Stimulated activated CD4-positive, alpha-beta T cell treated with anti-CD3 and anti-CD28 coated beads, Interleukin-15, amount 100 ng/mL, for 24 hours (primary cell): Measurements from ENCODE around the gene CIP2A.

Experiments
- DNase-seq: peaks from one replicate; pipeline ENCODE4 v3.0.0-alpha.2; 2020

CIP2A gene

GRCh38 chr3:108509263-108509662 is 80.0 kb downstream of the CIP2A start:
- DNase-seq: no peak

DNA sequence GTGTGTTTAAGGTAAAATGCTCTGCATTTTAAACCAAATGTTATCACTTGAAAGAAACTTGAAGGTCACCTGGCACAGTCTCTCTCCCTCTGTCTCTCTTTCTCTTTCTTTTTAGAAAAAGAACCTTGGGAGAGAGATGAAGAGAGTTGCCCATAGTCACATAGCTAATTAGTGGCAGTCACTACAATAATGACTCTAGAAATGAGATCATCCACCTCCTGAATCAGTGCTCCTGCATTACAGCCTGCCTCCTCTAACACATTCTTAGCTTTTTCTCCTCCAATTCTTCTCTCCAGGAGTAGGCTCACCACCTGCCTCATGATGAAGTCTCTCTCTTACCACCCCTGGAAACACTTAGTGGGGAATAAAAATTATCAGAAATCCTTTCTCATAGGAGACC is 81.3 kb downstream of the CIP2A start:
- DNase-seq: no peak

GRCh38 chr3:108505811-108506210 is 83.4 kb downstream of the CIP2A start:
- no peak for DNase-seq

GRCh38 chr3:108503722-108504121 is 85.5 kb downstream of the CIP2A start:
- DNase-seq: no peak

- DNase-seq: no peak
Measured at GRCh38 chr3:108501535-108501934, 87.7 kb downstream of the CIP2A start.

DNA sequence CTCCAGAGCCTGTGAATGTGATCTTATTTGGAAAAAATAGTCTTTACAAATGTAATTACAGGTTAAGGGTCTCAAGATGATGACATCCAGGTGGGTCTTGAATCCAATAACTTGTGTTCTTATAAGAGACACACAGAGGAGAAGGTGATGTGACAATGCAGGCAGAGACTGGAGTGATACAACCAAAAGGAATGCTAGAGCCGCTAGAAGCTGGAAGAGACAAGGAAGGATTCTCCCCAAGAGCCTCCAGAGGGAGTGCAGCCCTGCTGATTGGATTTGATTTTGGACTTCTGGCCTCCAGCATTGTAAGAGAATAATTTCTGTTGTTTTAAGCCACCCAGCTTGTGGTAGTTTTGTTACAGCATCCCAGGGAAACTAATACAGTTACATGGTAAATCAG is 88.5 kb downstream of the CIP2A start:
- no peak for DNase-seq
